GM12878 (cell line): ENCODE measurements around the gene OPRM1. TPM values are rescaled to one million over a fixed set of nuclear protein-coding genes. Genes with fewer than 3 reads are reported as not detected.

Experiments
- ATAC-seq: fragments of 200-7000 bp; cut with Tn5 transposase; 3 replicates; pipeline ENCODE4 v1.9.1; 2020; ENCODE audit warnings: mild to moderate bottlenecking, moderate library complexity
- BruUV-seq: library from RNA; stranded (reverse); fragments of 400-500 nt; replicated peaks from 2 replicates; lab custom pipeline; 2021; lab: Mats Ljungman, UMichigan
- CTCF ChIA-PET: fragments of 300-600 bp; sonication (Branson Sonifier 250); formaldehyde crosslinking; extraction: SDS; loops from one replicate; lab custom pipeline; 2021; ENCODE audit warnings: inconsistent platforms; lab: Yijun Ruan, JAX
- POLR2A ChIA-PET: fragments of 350-600 bp; formaldehyde crosslinking; extraction: SDS; loops from one replicate; lab custom pipeline; 2021; ENCODE audit warnings: inconsistent platforms; lab: Charles Lee
- RAD21 ChIA-PET: fragments of 300-600 bp; sonication (Branson Sonifier 250); formaldehyde crosslinking; loops from one replicate; lab custom pipeline; 2023; ENCODE audit warnings: antibody characterized with exemption; ENCODE audit not compliant: unreplicated experiment; lab: Charles Lee
- SMC1A ChIA-PET: fragments of 300-600 bp; sonication (Branson Sonifier 250); formaldehyde crosslinking; loops from one replicate; lab custom pipeline; 2023; ENCODE audit not compliant: unreplicated experiment, uncharacterized antibody; lab: Charles Lee
- DNase-seq: peaks from one replicate; pipeline ENCODE4 v3.0.0-alpha.2; 2011; ENCODE audit warnings: low read depth, low spot score
- FAIRE-seq: peaks from 3 replicates; lab custom pipeline; 2011; peaks lifted over from hg19 to GRCh38; lab: Jason Lieb, UNC
- H2AFZ ChIP-seq: 2 replicates; pipeline ENCODE4 v1.6.0; 2011; ENCODE audit warnings: low read depth, low read length, control low read depth; ENCODE audit not compliant: control insufficient read depth
- H3K27ac ChIP-seq: 2 replicates; pipeline ENCODE4 v1.5.1; 2011; ENCODE audit warnings: control low read depth; ENCODE audit not compliant: control insufficient read depth, insufficient read depth
- H3K27me3 ChIP-seq, 2 experiments: replicated peaks in 1 of 2; 2 replicates each; pipeline versions ENCODE4 v1.6.0 to v1.6.1; 2011; ENCODE audit warnings: low read length in 1 of 2; ENCODE audit not compliant: control insufficient read depth in 2 of 2, insufficient read depth in 2 of 2
- H3K36me3 ChIP-seq, 2 experiments: 2 replicates each; pipeline ENCODE4 v1.5.1; 2011; ENCODE audit warnings: low read length in 1 of 2; ENCODE audit not compliant: control insufficient read depth in 2 of 2, insufficient read depth in 2 of 2
- H3K4me1 ChIP-seq: 2 replicates; pipeline ENCODE4 v1.6.1; 2011; ENCODE audit warnings: mild to moderate bottlenecking, low read length, moderate library complexity, mixed read lengths; ENCODE audit not compliant: control insufficient read depth, insufficient read depth
- H3K4me2 ChIP-seq: 2 replicates; pipeline ENCODE4 v1.6.0; 2011; ENCODE audit warnings: control low read depth; ENCODE audit not compliant: control insufficient read depth, insufficient read depth
- H3K4me3 ChIP-seq: fragments of 200-600 bp; sonication (generic); 2 replicates; pipeline ENCODE4 v1.5.1; 2016
- H3K79me2 ChIP-seq: 2 replicates; pipeline ENCODE4 v1.6.0; 2011; ENCODE audit warnings: low read length; ENCODE audit not compliant: control insufficient read depth, insufficient read depth
- H3K9ac ChIP-seq: 2 replicates; pipeline ENCODE4 v1.8.0; 2011; ENCODE audit warnings: low read length, control low read depth, mixed read lengths; ENCODE audit not compliant: control insufficient read depth, insufficient read depth
- H3K9me3 ChIP-seq: replicated peaks from 3 replicates; pipeline ENCODE4 v1.5.1; 2011; ENCODE audit warnings: mild to moderate bottlenecking, low read length; ENCODE audit not compliant: control insufficient read depth, insufficient read depth
- H4K20me1 ChIP-seq: 2 replicates; pipeline ENCODE4 v1.6.0; 2011; ENCODE audit not compliant: control insufficient read depth, insufficient read depth
- BRCA1 ChIP-seq: IDR thresholded peaks from 2 replicates; pipeline ENCODE4 v1.6.1; 2011; ENCODE audit warnings: low read depth, low read length, improper control_type of control experiment
- CEBPZ ChIP-seq: fragments of 150-350 bp; IDR thresholded peaks from 2 replicates; pipeline ENCODE4 v1.6.1; 2016; ENCODE audit warnings: low read depth, low read length
- CHD1 ChIP-seq: IDR thresholded peaks from 2 replicates; pipeline ENCODE4 v1.6.1; 2012; ENCODE audit warnings: low read depth, low read length, improper control_type of control experiment
- FOS ChIP-seq: IDR thresholded peaks from 3 replicates; pipeline ENCODE4 v1.6.1; 2011; ENCODE audit warnings: borderline replicate concordance; ENCODE audit not compliant: insufficient read length; ENCODE audit errors: extremely low read depth
- HCFC1 ChIP-seq: fragments of 150-350 bp; IDR thresholded peaks from 2 replicates; pipeline ENCODE4 v1.6.1; 2014; ENCODE audit warnings: low read length
- HDGF ChIP-seq: fragments of 450-650 bp; IDR thresholded peaks from 2 replicates; pipeline ENCODE4 v1.6.1; 2016; ENCODE audit warnings: antibody characterized with exemption
- IKZF1 ChIP-seq: fragments of 450-650 bp; conservative IDR thresholded peaks from 2 replicates; pipeline ENCODE4 v1.6.1; 2017; ENCODE audit warnings: antibody characterized with exemption, mild to moderate bottlenecking
- MAX ChIP-seq: IDR thresholded peaks from 2 replicates; pipeline ENCODE4 v1.6.1; 2012; ENCODE audit warnings: low read depth, low read length, improper control_type of control experiment
- MXI1 ChIP-seq: fragments of 150-350 bp; IDR thresholded peaks from 2 replicates; pipeline ENCODE4 v1.6.1; 2011; ENCODE audit warnings: low read depth, mild to moderate bottlenecking, inconsistent platforms, low read length, improper control_type of control experiment
- PAX5 ChIP-seq: IDR thresholded peaks from 2 replicates; pipeline ENCODE4 v1.6.1; 2011; ENCODE audit warnings: low read depth, low read length, borderline replicate concordance
- RB1 ChIP-seq: fragments of 450-650 bp; formaldehyde crosslinking; IDR thresholded peaks from 2 replicates; pipeline ENCODE4 v1.6.1; 2017; ENCODE audit warnings: mild to moderate bottlenecking, borderline replicate concordance
- RUNX3 ChIP-seq: IDR thresholded peaks from 2 replicates; pipeline ENCODE4 v1.6.1; 2012; ENCODE audit warnings: low read length, inconsistent platforms
- YY1 ChIP-seq: IDR thresholded peaks from 2 replicates; pipeline ENCODE4 v1.6.1; 2011; ENCODE audit warnings: low read depth, mild to moderate bottlenecking, low read length
- ZBTB4 ChIP-seq: fragments of 450-650 bp; formaldehyde crosslinking; IDR thresholded peaks from 2 replicates; pipeline ENCODE4 v1.4.0; 2022; ENCODE audit warnings: mild to moderate bottlenecking, moderate library complexity
- ZZZ3 ChIP-seq: IDR thresholded peaks from 2 replicates; pipeline ENCODE4 v1.6.1; 2011; ENCODE audit warnings: low read depth; ENCODE audit not compliant: control insufficient read depth, insufficient read length
- WGBS: methylation state at CpG from one replicate; pipeline ENCODE4 v1.1.6; 2016; ENCODE audit warnings: low lambda C conversion rate; ENCODE audit not compliant: insufficient replicate concordance, insufficient coverage; ENCODE audit errors: missing lambda C conversion rate; 5-methylcytosine and 5-hydroxymethylcytosine counted together
- in situ Hi-C: fragments of 300-500 bp; cut with MboI; formaldehyde crosslinking; loops from 9 replicates; pipeline ENCODE4 v1.14.3; 2018; ENCODE audit warnings: mixed read lengths
- intact Hi-C: fragments of 100-400 bp; cut with micrococcal nuclease; formaldehyde crosslinking; loops from one replicate; pipeline ENCODE4 v1.14.2; 2022; ENCODE audit not compliant: unreplicated experiment
- polyA plus RNA-seq, 11 experiments: library from polyadenylated mRNA; depleted of rRNA in 4 of 11; unstranded in 6 of 11; stranded (reverse) in 5 of 11; fragments of >200 nt; fragmentation: Nextera tagmentation in 4 of 11; fragmentation: Illumina TruSeq in 1 of 11; extraction: Ambion mirVana in 4 of 11; extraction: Trizol in 1 of 11; gene quantifications; 1 replicate in 1 of 11; 2 replicates in 10 of 11; pipeline versions ENCODE4 v1.2.1 to v1.2.3, GENCODE V29; 2011 to 2016; ENCODE audit warnings: inconsistent platforms in 2 of 11, missing spikeins in 2 of 11, low read depth in 1 of 11
- total RNA-seq, 4 experiments: library from RNA; depleted of rRNA in 3 of 4; stranded (reverse); fragments of >200 nt in 3 of 4; fragmentation: Illumina TruSeq in 1 of 4; extraction: Trizol in 1 of 4; gene quantifications; 2 replicates each; pipeline versions ENCODE4 v1.2.1 to v1.2.3, GENCODE V29; 2013 to 2021

The OPRM1 gene
- total and polyA plus RNA-seq, 10 of the 15 experiments (the other 5 are each of a cell fraction or from before 2014, with no cell fraction given): not detected

GRCh38 chr6:154292066-154292465 lies 253.0 kb downstream of the OPRM1 start:
- H3K4me2 ChIP-seq: no peak overlapping the region
- no peaks in the 10 kb centered on the region for H3K79me2 ChIP-seq
- no peak overlapping the region for H2AFZ ChIP-seq
- H3K27ac ChIP-seq: no peak overlapping the region
- POLR2A ChIA-PET: no interaction called here
- H3K27me3 ChIP-seq: no peaks in the 10 kb centered on the region
- RAD21 ChIA-PET: no interaction called here
- H3K4me1 ChIP-seq: no peaks in the 10 kb centered on the region
- in situ Hi-C loops: no loop called here
- DNase-seq (no peak), FAIRE-seq (no peak), ATAC-seq (no peak)
- SMC1A ChIA-PET: interaction anchor here (1.0 to 1.5 kb wide), 2 partner anchors 17 to 80 kb away, joined by 3 to 4 read pairs; no protein-coding TSS in a partner anchor
- no peaks in the 10 kb centered on the region for H4K20me1 ChIP-seq
- no TSS peak for BruUV-seq
- no peaks in the 10 kb centered on the region for H3K36me3 ChIP-seq
- intact Hi-C loops: no loop called here
- H3K9me3 ChIP-seq: no peaks in the 10 kb centered on the region; the same call in 2 of the 3 replicates
- CTCF ChIA-PET: no interaction called here
- no peak for TF ChIP-seq ZZZ3
- TF ChIP-seq HCFC1: no peak
- TF ChIP-seq BRCA1: no peak
- no peak for TF ChIP-seq IKZF1
- no peak for TF ChIP-seq PAX5
- no peak for TF ChIP-seq MXI1
- TF ChIP-seq YY1: no peak
- TF ChIP-seq HDGF: no peak
- TF ChIP-seq MAX: no peak
- TF ChIP-seq RUNX3: no peak
- TF ChIP-seq CHD1: no peak
- TF ChIP-seq ZBTB4 (CRISPR knock-in tag): no peak
- TF ChIP-seq FOS: no peak
- no peak for TF ChIP-seq CEBPZ
- no peak for TF ChIP-seq RB1
- WGBS: 62% methylated on average over 3 of the region's 3 CpGs
- H3K4me3 ChIP-seq: no peak overlapping the region
- H3K9ac ChIP-seq: no peak overlapping the region
